Upper lobe of left lung (tissue), 4 donors: ENCODE results near the gene RNLS.

Source experiments
- EP300 ChIP-seq, 4 donors: sonication (generic); formaldehyde crosslinking; IDR thresholded peaks; one replicate each; pipeline ENCODE4 v1.5.1; 2017; ENCODE audit warnings: antibody characterized with exemption in 4 of 4, control low read depth in 2 of 4
- POLR2A ChIP-seq, 4 donors: fragments of 450-650 bp; IDR thresholded peaks; one replicate each; pipeline ENCODE4 v1.5.1; 2016 to 2017; ENCODE audit warnings: antibody characterized with exemption in 4 of 4, mild to moderate bottlenecking in 2 of 4
- POLR2AphosphoS5 ChIP-seq, 2 donors: sonication (generic); formaldehyde crosslinking; IDR thresholded peaks; one replicate each; pipeline ENCODE4 v1.5.1; 2017; ENCODE audit warnings: antibody characterized with exemption in 2 of 2
- TF ChIP-seq, protein P1 (sequence below), 6 experiments: fragments of 450-650 bp in 4 of 6; fragments of 200-600 bp in 2 of 6; sonication (generic) in 2 of 6; IDR thresholded peaks; one replicate each; pipeline ENCODE4 v1.5.1; 2016 to 2019; ENCODE audit warnings: antibody characterized with exemption in 6 of 6

DNA sequence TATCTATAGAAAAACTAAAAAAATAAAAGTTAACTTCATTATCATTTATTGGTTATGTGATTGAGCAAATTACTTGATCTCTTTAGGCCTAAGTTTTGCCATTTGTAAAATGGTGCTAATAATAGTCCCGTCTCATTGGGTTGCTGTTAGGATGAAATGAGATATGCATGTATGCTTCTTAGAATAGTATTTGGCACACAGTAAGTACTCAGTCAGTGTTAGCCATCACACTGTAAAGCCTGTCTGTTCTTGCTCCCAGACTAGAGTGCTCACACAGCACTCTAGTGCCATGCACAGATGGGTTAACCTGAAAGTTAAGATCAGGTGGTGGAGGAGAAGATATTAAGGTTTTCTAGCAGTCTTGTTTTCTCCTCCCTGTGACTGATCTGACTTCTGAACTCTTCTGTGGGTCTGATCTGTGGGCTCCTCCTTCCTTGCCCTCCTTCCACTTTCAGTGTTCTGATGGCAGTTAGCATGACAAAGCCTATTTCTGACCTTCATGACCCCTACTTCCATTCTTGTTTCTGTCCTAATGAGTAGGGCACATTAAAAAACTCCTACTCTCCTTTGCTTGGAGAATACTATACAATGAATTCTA is 167.5 kb downstream of the RNLS start:
- TF ChIP-seq, protein P1, sequence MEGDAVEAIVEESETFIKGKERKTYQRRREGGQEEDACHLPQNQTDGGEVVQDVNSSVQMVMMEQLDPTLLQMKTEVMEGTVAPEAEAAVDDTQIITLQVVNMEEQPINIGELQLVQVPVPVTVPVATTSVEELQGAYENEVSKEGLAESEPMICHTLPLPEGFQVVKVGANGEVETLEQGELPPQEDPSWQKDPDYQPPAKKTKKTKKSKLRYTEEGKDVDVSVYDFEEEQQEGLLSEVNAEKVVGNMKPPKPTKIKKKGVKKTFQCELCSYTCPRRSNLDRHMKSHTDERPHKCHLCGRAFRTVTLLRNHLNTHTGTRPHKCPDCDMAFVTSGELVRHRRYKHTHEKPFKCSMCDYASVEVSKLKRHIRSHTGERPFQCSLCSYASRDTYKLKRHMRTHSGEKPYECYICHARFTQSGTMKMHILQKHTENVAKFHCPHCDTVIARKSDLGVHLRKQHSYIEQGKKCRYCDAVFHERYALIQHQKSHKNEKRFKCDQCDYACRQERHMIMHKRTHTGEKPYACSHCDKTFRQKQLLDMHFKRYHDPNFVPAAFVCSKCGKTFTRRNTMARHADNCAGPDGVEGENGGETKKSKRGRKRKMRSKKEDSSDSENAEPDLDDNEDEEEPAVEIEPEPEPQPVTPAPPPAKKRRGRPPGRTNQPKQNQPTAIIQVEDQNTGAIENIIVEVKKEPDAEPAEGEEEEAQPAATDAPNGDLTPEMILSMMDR (IDR thresholded peaks at IDR 0.05), result no peak
- no peak for TF ChIP-seq EP300 (IDR thresholded peaks at IDR 0.05)
- TF ChIP-seq POLR2A (IDR thresholded peaks at IDR 0.05), result no peak
- no peak for TF ChIP-seq POLR2AphosphoS5 (IDR thresholded peaks at IDR 0.05)
